T-helper 2 cell treated with Interferon-gamma antibody and Interleukin-4, amounts not matched to agents 5 μg/mL and 100 μg/mL, for 36 hours (primary cell): Measurements from ENCODE around the gene PREP.

Experiments used
- DNase-seq: peaks from one replicate; pipeline ENCODE4 v3.0.0; 2021; ENCODE audit warnings: low spot score
- H3K27ac Mint-ChIP-seq: one replicate; pipeline ENCODE4 v1.8.0; 2021; ENCODE audit warnings: mild to moderate bottlenecking, mixed read lengths
- H3K27me3 Mint-ChIP-seq: one replicate; pipeline ENCODE4 v1.8.0; 2021; ENCODE audit warnings: low read depth, mixed read lengths
- H3K36me3 Mint-ChIP-seq: one replicate; pipeline ENCODE4 v1.8.0; 2021; ENCODE audit warnings: low read depth, mixed read lengths
- H3K4me1 Mint-ChIP-seq: one replicate; pipeline ENCODE4 v1.8.0; 2021; ENCODE audit warnings: low read depth, mixed read lengths
- H3K4me3 Mint-ChIP-seq: one replicate; pipeline ENCODE4 v1.8.0; 2022; ENCODE audit warnings: mild to moderate bottlenecking, moderate library complexity, mixed read lengths
- H3K9me3 Mint-ChIP-seq: one replicate; pipeline ENCODE4 v1.8.0; 2021; ENCODE audit warnings: mixed read lengths

PREP gene

GRCh38 chr6:105402939-105403935 lies at the start of gene PREP:
TSS of gene PREP (minus strand) at chr6:105403082. CDS start at chr6:105402891, 191 bp downstream.
- peaks cover 44% of the 10 kb centered on the region for H3K4me1 Mint-ChIP-seq
- H3K27me3 Mint-ChIP-seq, result peaks cover 11% of the 10 kb centered on the region
- H3K4me3 Mint-ChIP-seq, result peak within 1 kb of the TSS; percentile 97
- H3K36me3 Mint-ChIP-seq, result peaks cover 7% of the 10 kb centered on the region
- DNase-seq, result peak; percentile 88
- H3K27ac Mint-ChIP-seq, result peak within 1 kb of the TSS; percentile 77
- H3K9me3 Mint-ChIP-seq, result no peaks in the 10 kb centered on the region

- H3K4me1 Mint-ChIP-seq, result peaks cover 21% of the 10 kb centered on the region
- no peak overlapping the region for H3K4me3 Mint-ChIP-seq
- peaks cover 18% of the 10 kb centered on the region for H3K27me3 Mint-ChIP-seq
- no peak for DNase-seq
- H3K9me3 Mint-ChIP-seq, result peaks cover 8% of the 10 kb centered on the region
- no peaks in the 10 kb centered on the region for H3K36me3 Mint-ChIP-seq
- no peak overlapping the region for H3K27ac Mint-ChIP-seq
Measured at GRCh38 chr6:105452376-105452775, 49.5 kb upstream of the PREP start.

GRCh38 chr6:105449756-105450390 lies 47.0 kb upstream of the PREP start:
- Mint-ChIP-seq H3K36me3 (no peaks in the 10 kb centered on the region), H3K9me3 (peaks cover 8% of the 10 kb centered on the region), H3K27me3 (peaks cover 23% of the 10 kb centered on the region), H3K27ac (no peak overlapping the region), H3K4me3 (no peak overlapping the region), H3K4me1 (peaks cover 17% of the 10 kb centered on the region)
- DNase-seq, result no peak

- Mint-ChIP-seq H3K4me1 (no peaks in the 10 kb centered on the region), H3K27me3 (peaks cover 23% of the 10 kb centered on the region), H3K4me3 (no peak overlapping the region), H3K27ac (no peak overlapping the region), H3K36me3 (no peaks in the 10 kb centered on the region), H3K9me3 (no peaks in the 10 kb centered on the region)
- no peak for DNase-seq
Measured at GRCh38 chr6:105445481-105445880, 42.6 kb upstream of the PREP start.

- no peaks in the 10 kb centered on the region for H3K36me3 Mint-ChIP-seq
- no peak for DNase-seq
- H3K27ac Mint-ChIP-seq, result no peak overlapping the region
- no peaks in the 10 kb centered on the region for H3K9me3 Mint-ChIP-seq
- no peak overlapping the region for H3K4me3 Mint-ChIP-seq
- H3K27me3 Mint-ChIP-seq, result peaks cover 25% of the 10 kb centered on the region
- H3K4me1 Mint-ChIP-seq, result no peaks in the 10 kb centered on the region
Measured at GRCh38 chr6:105443941-105444340, 41.1 kb upstream of the PREP start.

GRCh38 chr6:105442369-105442768 lies 39.5 kb upstream of the PREP start:
- Mint-ChIP-seq H3K36me3 (no peaks in the 10 kb centered on the region), H3K27ac (no peak overlapping the region), H3K9me3 (no peaks in the 10 kb centered on the region), H3K4me3 (no peak overlapping the region), H3K4me1 (no peaks in the 10 kb centered on the region), H3K27me3 (peaks cover 29% of the 10 kb centered on the region)
- no peak for DNase-seq

- Mint-ChIP-seq H3K27ac (no peak overlapping the region), H3K27me3 (peaks cover 44% of the 10 kb centered on the region), H3K9me3 (no peaks in the 10 kb centered on the region), H3K4me1 (no peaks in the 10 kb centered on the region), H3K4me3 (no peak overlapping the region), H3K36me3 (no peaks in the 10 kb centered on the region)
- DNase-seq, result no peak
Measured at GRCh38 chr6:105437236-105437635, 34.4 kb upstream of the PREP start.

GRCh38 chr6:105433723-105434122 lies 30.8 kb upstream of the PREP start:
- H3K4me1 Mint-ChIP-seq, result peaks cover 2% of the 10 kb centered on the region
- no peaks in the 10 kb centered on the region for H3K36me3 Mint-ChIP-seq
- no peak overlapping the region for H3K27ac Mint-ChIP-seq
- H3K9me3 Mint-ChIP-seq, result no peaks in the 10 kb centered on the region
- H3K4me3 Mint-ChIP-seq, result no peak overlapping the region
- no peak for DNase-seq
- peaks cover 42% of the 10 kb centered on the region for H3K27me3 Mint-ChIP-seq

GRCh38 chr6:105432797-105433196 lies 29.9 kb upstream of the PREP start:
- peaks cover 38% of the 10 kb centered on the region for H3K27me3 Mint-ChIP-seq
- no peaks in the 10 kb centered on the region for H3K36me3 Mint-ChIP-seq
- H3K27ac Mint-ChIP-seq, result no peak overlapping the region
- no peak for DNase-seq
- peaks cover 2% of the 10 kb centered on the region for H3K4me1 Mint-ChIP-seq
- no peaks in the 10 kb centered on the region for H3K9me3 Mint-ChIP-seq
- H3K4me3 Mint-ChIP-seq, result no peak overlapping the region

GRCh38 chr6:105431226-105431625 lies 28.3 kb upstream of the PREP start:
- no peaks in the 10 kb centered on the region for H3K36me3 Mint-ChIP-seq
- peaks cover 29% of the 10 kb centered on the region for H3K27me3 Mint-ChIP-seq
- H3K4me3 Mint-ChIP-seq, result no peak overlapping the region
- no peaks in the 10 kb centered on the region for H3K9me3 Mint-ChIP-seq
- no peak for DNase-seq
- H3K27ac Mint-ChIP-seq, result no peak overlapping the region
- H3K4me1 Mint-ChIP-seq, result peaks cover 2% of the 10 kb centered on the region

- no peak overlapping the region for H3K27ac Mint-ChIP-seq
- H3K4me1 Mint-ChIP-seq, result peaks cover 2% of the 10 kb centered on the region
- no peaks in the 10 kb centered on the region for H3K9me3 Mint-ChIP-seq
- H3K4me3 Mint-ChIP-seq, result no peak overlapping the region
- no peaks in the 10 kb centered on the region for H3K36me3 Mint-ChIP-seq
- no peak for DNase-seq
- H3K27me3 Mint-ChIP-seq, result peaks cover 26% of the 10 kb centered on the region
Measured at GRCh38 chr6:105430685-105431084, 27.8 kb upstream of the PREP start.

- no peak for DNase-seq
- H3K27me3 Mint-ChIP-seq, result peaks cover 22% of the 10 kb centered on the region
- H3K4me3 Mint-ChIP-seq, result no peak overlapping the region
- peaks cover 2% of the 10 kb centered on the region for H3K4me1 Mint-ChIP-seq
- no peaks in the 10 kb centered on the region for H3K9me3 Mint-ChIP-seq
- no peaks in the 10 kb centered on the region for H3K36me3 Mint-ChIP-seq
- H3K27ac Mint-ChIP-seq, result no peak overlapping the region
Measured at GRCh38 chr6:105429676-105430075, 26.8 kb upstream of the PREP start.

- Mint-ChIP-seq H3K36me3 (no peaks in the 10 kb centered on the region), H3K9me3 (no peaks in the 10 kb centered on the region), H3K4me1 (peaks cover 3% of the 10 kb centered on the region), H3K4me3 (no peak overlapping the region), H3K27me3 (peaks cover 19% of the 10 kb centered on the region), H3K27ac (no peak overlapping the region)
- DNase-seq, result no peak
Measured at GRCh38 chr6:105428342-105428957, 25.6 kb upstream of the PREP start.
